Measurements from ENCODE around the gene CELF2. TPM values are rescaled to one million over a fixed set of nuclear protein-coding genes. Genes with fewer than 3 reads are reported as not detected.

The CELF2 gene
- total RNA-seq, 3 donors from 2014 or later: 40.0 to 178 (median 45.6) TPM

- H3K4me3 ChIP-seq: no peak overlapping the region
- no peaks in the 10 kb centered on the region for H3K36me3 ChIP-seq
- no peak overlapping the region for H3K27ac ChIP-seq
- no peaks in the 10 kb centered on the region for H3K4me1 ChIP-seq
- no peaks in the 10 kb centered on the region for H3K27me3 ChIP-seq
- H3K9me3 ChIP-seq: no peaks in the 10 kb centered on the region
- TF ChIP-seq POLR2A (IDR thresholded peaks at IDR 0.05): no peak
- intact Hi-C loops (cut with DNase I; ENCODE audit: low total_unique reads): no loop called here
- DNase-seq (ENCODE audit: low spot score in 2 of 2): no peak
Measured at GRCh38 chr10:11109590-11109989, 91.9 kb downstream of the CELF2 start.

DNA sequence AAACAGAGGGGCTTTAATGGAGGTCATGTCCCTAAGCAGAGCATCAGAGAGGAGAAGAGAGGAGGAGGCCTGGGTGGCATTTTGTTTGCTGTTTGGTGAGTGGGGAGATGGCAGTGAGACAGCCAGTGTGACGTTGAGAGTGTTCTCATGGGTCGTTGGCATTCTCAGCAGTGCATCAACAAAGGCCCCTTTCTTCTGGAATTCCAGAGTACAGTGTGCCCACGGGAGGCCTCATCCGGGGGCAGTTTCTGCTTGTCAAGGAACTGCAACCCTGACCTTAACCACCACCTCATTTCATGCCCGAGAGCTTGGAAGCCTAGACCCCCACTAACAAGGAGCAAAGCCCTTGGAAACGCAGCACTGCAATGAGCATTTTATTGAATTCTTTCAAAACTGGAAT, 92.9 kb downstream of the CELF2 start:
- no peak for DNase-seq (ENCODE audit: low spot score in 2 of 2)
- H3K36me3 ChIP-seq: no peaks in the 10 kb centered on the region
- no peaks in the 10 kb centered on the region for H3K27me3 ChIP-seq
- no peaks in the 10 kb centered on the region for H3K4me1 ChIP-seq
- no peak overlapping the region for H3K4me3 ChIP-seq
- no peak overlapping the region for H3K27ac ChIP-seq
- intact Hi-C loops (cut with DNase I; ENCODE audit: low total_unique reads): no loop called here
- no peaks in the 10 kb centered on the region for H3K9me3 ChIP-seq
- TF ChIP-seq CTCF (IDR thresholded peaks at IDR 0.05) (no peak), POLR2AphosphoS5 (IDR thresholded peaks at IDR 0.05) (no peak), POLR2A (IDR thresholded peaks at IDR 0.05) (no peak)

DNA sequence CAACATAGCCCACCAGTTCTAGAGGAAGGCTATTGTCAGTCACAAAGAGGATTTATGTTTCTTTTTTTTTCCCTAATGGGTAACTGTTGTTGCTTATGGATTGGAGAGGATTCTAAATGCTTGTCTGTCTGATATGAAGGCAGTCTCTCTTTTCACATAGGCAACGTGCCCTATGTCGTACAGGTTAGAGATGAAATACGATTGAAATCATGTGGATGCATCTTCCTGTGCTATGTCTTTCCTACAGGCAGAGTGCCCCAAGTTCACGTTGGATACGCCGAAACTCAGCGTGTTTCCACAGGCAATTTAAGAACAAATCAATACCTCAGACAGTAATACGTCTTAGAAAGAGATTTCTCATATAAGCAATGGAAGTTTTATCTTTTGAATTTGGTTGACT, 93.8 kb downstream of the CELF2 start:
- TF ChIP-seq CTCF (IDR thresholded peaks at IDR 0.05) (no peak), POLR2AphosphoS5 (IDR thresholded peaks at IDR 0.05) (no peak), POLR2A (IDR thresholded peaks at IDR 0.05) (no peak)
- H3K36me3 ChIP-seq: no peaks in the 10 kb centered on the region
- H3K27ac ChIP-seq: no peak overlapping the region
- H3K27me3 ChIP-seq: no peaks in the 10 kb centered on the region
- intact Hi-C loops (cut with DNase I; ENCODE audit: low total_unique reads): no loop called here
- H3K9me3 ChIP-seq: no peaks in the 10 kb centered on the region
- DNase-seq (ENCODE audit: low spot score in 2 of 2): no peak
- no peak overlapping the region for H3K4me3 ChIP-seq
- no peaks in the 10 kb centered on the region for H3K4me1 ChIP-seq

DNA sequence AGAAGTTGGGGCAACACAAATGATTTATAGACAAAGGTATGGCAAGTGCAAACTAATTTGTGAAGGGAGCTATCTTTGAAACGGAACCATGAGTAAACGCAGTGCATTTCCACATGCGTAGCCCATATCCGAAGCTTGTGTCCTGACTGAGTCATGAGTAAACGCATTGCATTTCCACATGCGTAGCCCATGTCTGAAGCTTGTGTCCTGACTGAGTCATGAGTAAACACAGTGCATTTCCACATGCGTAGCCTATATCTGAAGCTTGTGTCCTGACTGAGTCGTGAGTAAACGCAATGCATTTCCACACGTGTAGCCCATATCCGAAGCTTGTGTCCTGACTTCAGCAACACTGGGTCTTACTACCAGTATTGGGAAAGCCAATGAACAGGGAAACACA, 95.0 kb downstream of the CELF2 start:
- intact Hi-C loops (cut with DNase I; ENCODE audit: low total_unique reads): no loop called here
- TF ChIP-seq CTCF (IDR thresholded peaks at IDR 0.05): no peak
- TF ChIP-seq POLR2A (IDR thresholded peaks at IDR 0.05): no peak
- TF ChIP-seq POLR2AphosphoS5 (IDR thresholded peaks at IDR 0.05): no peak
- H3K27ac ChIP-seq: no peak overlapping the region
- no peaks in the 10 kb centered on the region for H3K4me1 ChIP-seq
- H3K4me3 ChIP-seq: no peak overlapping the region
- no peaks in the 10 kb centered on the region for H3K36me3 ChIP-seq
- DNase-seq (ENCODE audit: low spot score in 2 of 2): no peak
- H3K9me3 ChIP-seq: no peaks in the 10 kb centered on the region
- H3K27me3 ChIP-seq: no peaks in the 10 kb centered on the region

- H3K9me3 ChIP-seq: no peaks in the 10 kb centered on the region
- no peaks in the 10 kb centered on the region for H3K27me3 ChIP-seq
- H3K36me3 ChIP-seq: no peaks in the 10 kb centered on the region
- DNase-seq (ENCODE audit: low spot score in 2 of 2): no peak
- no peak overlapping the region for H3K4me3 ChIP-seq
- H3K27ac ChIP-seq: no peak overlapping the region
- H3K4me1 ChIP-seq: no peaks in the 10 kb centered on the region
- TF ChIP-seq CTCF (IDR thresholded peaks at IDR 0.05) (peak in 1 of 3 donors; percentile 17), POLR2AphosphoS5 (IDR thresholded peaks at IDR 0.05) (no peak)
- intact Hi-C loops (cut with DNase I; ENCODE audit: low total_unique reads): no loop called here
Measured at GRCh38 chr10:11113156-11113555, 95.5 kb downstream of the CELF2 start.

DNA sequence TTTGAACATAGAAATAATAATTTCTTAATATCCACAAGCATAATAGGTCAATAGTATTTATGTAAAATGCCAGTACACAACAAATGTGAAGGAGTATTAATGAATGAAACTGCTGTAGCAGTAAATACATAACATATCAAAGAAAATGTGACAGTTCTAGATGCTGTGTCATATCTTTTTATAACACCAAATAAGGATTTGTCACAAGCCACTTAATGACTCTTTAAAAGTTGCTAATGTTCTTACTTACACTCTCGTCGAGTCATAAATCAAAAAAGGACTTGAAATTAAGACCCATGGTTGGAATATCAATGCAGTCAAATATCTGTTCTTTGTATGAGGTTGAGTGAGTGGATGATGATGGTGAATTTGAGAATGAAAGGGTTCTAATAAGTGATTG, 96.6 kb downstream of the CELF2 start:
- H3K4me1 ChIP-seq: no peaks in the 10 kb centered on the region
- H3K27me3 ChIP-seq: no peaks in the 10 kb centered on the region
- intact Hi-C loops (cut with DNase I; ENCODE audit: low total_unique reads): no loop called here
- no peak overlapping the region for H3K4me3 ChIP-seq
- TF ChIP-seq POLR2AphosphoS5 (IDR thresholded peaks at IDR 0.05) (no peak), CTCF (IDR thresholded peaks at IDR 0.05) (no peak), POLR2A (IDR thresholded peaks at IDR 0.05) (no peak)
- no peak for DNase-seq (ENCODE audit: low spot score in 2 of 2)
- H3K9me3 ChIP-seq: no peaks in the 10 kb centered on the region
- H3K36me3 ChIP-seq: no peaks in the 10 kb centered on the region
- H3K27ac ChIP-seq: no peak overlapping the region
